GOT3 (cell line): ENCODE measurements around the gene FMNL3.

Source experiments
- DNase-seq: peaks from one replicate; lab custom pipeline; 2025; ENCODE audit warnings: mixed read lengths; lab: John Stamatoyannopoulos, UW

The FMNL3 gene

GRCh38 chr12:49603721-49604120 is 103.5 kb downstream of the FMNL3 start:
- DNase-seq = no peak

GRCh38 chr12:49599961-49600360 is 107.2 kb downstream of the FMNL3 start:
- DNase-seq = no peak

DNA sequence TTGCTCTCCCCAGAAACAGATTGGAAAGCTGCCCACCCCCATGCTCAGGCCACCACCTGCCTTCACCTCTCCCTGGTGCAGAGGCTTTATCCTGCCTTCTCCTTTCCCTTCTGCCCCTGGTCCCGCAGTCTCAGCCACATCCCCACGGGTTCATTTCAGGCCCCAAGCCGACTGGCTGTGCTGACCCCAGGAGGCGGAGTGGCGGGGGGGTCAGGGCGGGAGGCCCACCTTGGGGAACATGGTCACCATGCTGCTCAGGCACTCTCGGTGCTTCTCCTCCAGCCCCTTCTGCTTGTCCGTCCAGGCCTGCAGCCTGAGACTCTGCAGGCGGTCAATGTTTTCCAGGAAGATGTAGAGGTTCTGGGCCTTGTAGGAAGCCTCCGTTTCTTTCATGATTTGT is 108.7 kb downstream of the FMNL3 start:
- DNase-seq = no peak

- no peak for DNase-seq
Observed at GRCh38 chr12:49588721-49589516, 118.3 kb downstream of the FMNL3 start.

- DNase-seq = no peak
Observed at GRCh38 chr12:49588281-49588680, 118.9 kb downstream of the FMNL3 start.

DNA sequence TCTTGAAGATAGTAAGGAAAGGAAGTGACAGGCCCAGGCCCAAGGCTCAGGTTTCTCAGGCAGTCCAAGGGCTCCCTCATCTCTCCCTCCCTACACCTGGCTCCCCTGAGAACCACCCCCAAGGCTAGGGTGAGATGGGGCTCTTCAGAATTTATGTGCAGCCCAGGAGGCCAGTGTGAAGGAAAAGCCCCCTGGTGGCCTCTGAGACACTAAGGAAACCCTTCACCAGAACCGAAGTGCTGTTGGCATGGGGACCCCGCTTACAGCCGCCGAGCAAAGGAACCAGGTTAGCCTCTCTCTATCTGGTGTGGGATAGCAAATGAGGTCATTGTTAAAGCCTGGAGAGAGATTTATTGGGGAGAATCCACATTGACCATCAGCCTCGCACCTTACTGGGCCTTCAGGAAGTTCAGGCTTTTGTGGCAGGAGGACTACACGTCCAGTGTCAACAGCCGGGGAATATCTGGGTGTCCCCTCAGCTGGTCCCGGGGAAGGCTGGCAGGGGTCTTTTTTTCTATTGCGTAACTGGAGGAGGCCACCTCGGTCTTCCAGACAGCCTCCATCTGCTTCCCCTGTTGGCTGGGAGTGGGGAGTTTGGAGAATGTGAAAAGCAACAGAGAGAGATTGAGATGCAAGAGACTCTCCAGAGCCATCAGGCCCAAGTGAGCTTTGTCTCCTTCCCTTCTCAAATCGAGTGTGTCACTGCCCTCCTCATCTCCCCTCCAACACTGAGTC is 119.9 kb downstream of the FMNL3 start:
- no peak for DNase-seq
